HepG2 (cell line): ENCODE measurements around the gene OR8G1.

ENCODE experiments used
- CBX1 ChIP-seq: IDR thresholded peaks from one replicate; pipeline ENCODE4 v1.6.1; 2016; ENCODE audit warnings: antibody characterized with exemption, low read depth
- CHD2 ChIP-seq: IDR thresholded peaks from 2 replicates; pipeline ENCODE4 v1.6.1; 2011; ENCODE audit warnings: low read depth, low read length, improper control_type of control experiment
- CTCF ChIP-seq: sonication (generic); formaldehyde crosslinking; IDR thresholded peaks from 2 replicates; pipeline ENCODE4 v1.5.0; 2020; ENCODE audit warnings: mild to moderate bottlenecking, missing genetic modification reagents, moderate library complexity
- EZH2 ChIP-seq: conservative IDR thresholded peaks from 2 replicates; pipeline ENCODE4 v1.6.1; 2012; ENCODE audit warnings: mild to moderate bottlenecking, low read depth, low read length, moderate library complexity
- MAFK ChIP-seq, 2 experiments: IDR thresholded peaks in 1 of 2; conservative IDR thresholded peaks in 1 of 2; 2 replicates each; pipeline ENCODE4 v1.6.1; 2011; ENCODE audit warnings: improper control_type of control experiment in 2 of 2, low read length in 2 of 2

- TF ChIP-seq CBX1 (no peak), EZH2 (no peak), CTCF (no peak), MAFK (conservative IDR thresholded peaks at IDR 0.05 in 1 of 2, IDR thresholded peaks at IDR 0.05 in 1 of 2; ENCODE audit: low read length in 2 of 2) (no peak), CHD2 (no peak)
Observed at GRCh38 chr11:124209824-124210357, 31.0 kb upstream of the OR8G1 start.
